SK-N-SH (cell line): ENCODE data around the gene ANO2.

ENCODE experiments used
- CTCF ChIP-seq: fragments of 200-600 bp; sonication (generic); IDR thresholded peaks from 2 replicates; pipeline ENCODE4 v1.6.1; 2017; ENCODE audit warnings: antibody characterized with exemption, mild to moderate bottlenecking, moderate library complexity
- EP300 ChIP-seq, 2 experiments: IDR thresholded peaks; 2 replicates each; pipeline versions ENCODE4 v1.4.0 to v1.6.1; 2012; ENCODE audit warnings: borderline replicate concordance in 1 of 2, low read depth in 1 of 2, low read length in 1 of 2
- MAX ChIP-seq: IDR thresholded peaks from 2 replicates; pipeline ENCODE4 v1.4.0; 2012; ENCODE audit warnings: low read depth

- no peak for TF ChIP-seq CTCF
- no peak for TF ChIP-seq EP300 (IDR thresholded peaks at IDR 0.05; ENCODE audit: borderline replicate concordance in 1 of 2, low read depth in 1 of 2, low read length in 1 of 2)
- TF ChIP-seq MAX: no peak
These were observed 312.0 kb downstream of the ANO2 start for GRCh38 chr12:5633106-5633505.
